Neuronal stem cell (in vitro differentiated cells): ENCODE data around the gene ARHGAP24.

ENCODE experiments used
- DNase-seq: peaks from one replicate; pipeline ENCODE4 v3.0.0-alpha.2; 2013; ENCODE audit warnings: low spot score
- H2AFZ ChIP-seq: one replicate; pipeline ENCODE4 v1.6.1; 2013; ENCODE audit warnings: mild to moderate bottlenecking, low read length, inconsistent platforms
- H2AK5ac ChIP-seq: 2 replicates; pipeline ENCODE4 v1.6.1; 2013; ENCODE audit warnings: low read depth, mild to moderate bottlenecking, inconsistent platforms, low read length, moderate library complexity, mixed read lengths
- H2BK120ac ChIP-seq: 2 replicates; pipeline ENCODE4 v1.6.1; 2013; ENCODE audit warnings: low read depth, mild to moderate bottlenecking, inconsistent platforms, low read length, moderate library complexity, mixed read lengths
- H2BK12ac ChIP-seq: one replicate; pipeline ENCODE4 v1.6.1; 2013; ENCODE audit warnings: low read length, inconsistent platforms
- H2BK15ac ChIP-seq: 2 replicates; pipeline ENCODE4 v1.6.1; 2013; ENCODE audit warnings: mild to moderate bottlenecking, low read length, inconsistent platforms, mixed read lengths
- H2BK5ac ChIP-seq: one replicate; pipeline ENCODE4 v1.6.1; 2013; ENCODE audit warnings: inconsistent platforms, mild to moderate bottlenecking, low read length, moderate library complexity
- H3K14ac ChIP-seq: one replicate; pipeline ENCODE4 v1.6.1; 2013; ENCODE audit warnings: low read length, inconsistent platforms
- H3K18ac ChIP-seq: 2 replicates; pipeline ENCODE4 v1.6.1; 2013; ENCODE audit warnings: low read length, inconsistent platforms
- H3K23ac ChIP-seq: 2 replicates; pipeline ENCODE4 v1.6.1; 2013; ENCODE audit warnings: low read depth, mild to moderate bottlenecking, mixed read lengths, low read length, inconsistent platforms; ENCODE audit not compliant: poor library complexity
- H3K27ac ChIP-seq: replicated peaks from 3 replicates; pipeline ENCODE4 v1.5.1; 2013; ENCODE audit warnings: low read length, inconsistent platforms
- H3K27me3 ChIP-seq, 3 experiments: 2 replicates each; pipeline ENCODE4 v1.6.1; 2013; ENCODE audit warnings: low read length in 3 of 3, mild to moderate bottlenecking in 2 of 3, inconsistent platforms in 1 of 3, low read depth in 1 of 3, mixed read lengths in 1 of 3, moderate library complexity in 1 of 3; ENCODE audit not compliant: control insufficient read depth in 3 of 3, insufficient read depth in 3 of 3
- H3K36me3 ChIP-seq, 2 donors: replicated peaks in 1 of 2; 2 replicates each; pipeline ENCODE4 v1.6.1; 2013; ENCODE audit warnings: low read length in 2 of 2; ENCODE audit not compliant: control insufficient read depth in 2 of 2, insufficient read depth in 2 of 2
- H3K4ac ChIP-seq: 2 replicates; pipeline ENCODE4 v1.6.1; 2013; ENCODE audit warnings: inconsistent platforms, mild to moderate bottlenecking, low read length, moderate library complexity
- H3K4me1 ChIP-seq, 2 donors: 1 replicate in 1 of 2; 2 replicates in 1 of 2; pipeline ENCODE4 v1.6.1; 2013; ENCODE audit warnings: low read length in 2 of 2, low read depth in 1 of 2; ENCODE audit not compliant: control insufficient read depth in 2 of 2, insufficient read depth in 1 of 2
- H3K4me2 ChIP-seq: one replicate; pipeline ENCODE4 v1.6.1; 2013; ENCODE audit warnings: mild to moderate bottlenecking, low read length, inconsistent platforms; ENCODE audit not compliant: insufficient read depth, poor library complexity, severe bottlenecking
- H3K4me3 ChIP-seq, 2 donors: 2 replicates each; pipeline ENCODE4 v1.5.1; 2013; ENCODE audit warnings: low read length in 2 of 2, mild to moderate bottlenecking in 2 of 2, inconsistent platforms in 1 of 2, moderate library complexity in 1 of 2
- H3K79me1 ChIP-seq: one replicate; pipeline ENCODE4 v1.6.1; 2013; ENCODE audit warnings: low read depth, mild to moderate bottlenecking, inconsistent platforms, low read length, moderate library complexity
- H3K9ac ChIP-seq: one replicate; pipeline ENCODE4 v1.6.1; 2013; ENCODE audit warnings: mild to moderate bottlenecking, low read depth, low read length, inconsistent platforms; ENCODE audit not compliant: poor library complexity
- H3K9me3 ChIP-seq, 2 donors: replicated peaks in 1 of 2; 2 replicates each; pipeline versions ENCODE3 to v1.6.1; 2013; ENCODE audit warnings: low read length in 2 of 2, mild to moderate bottlenecking in 2 of 2, inconsistent platforms in 1 of 2, low read depth in 1 of 2, mixed read lengths in 1 of 2, moderate library complexity in 1 of 2; ENCODE audit not compliant: control insufficient read depth in 2 of 2, insufficient read depth in 1 of 2
- H4K8ac ChIP-seq: one replicate; pipeline ENCODE4 v1.6.1; 2013; ENCODE audit warnings: low read depth, mild to moderate bottlenecking, inconsistent platforms, low read length, moderate library complexity
- H4K91ac ChIP-seq: one replicate; pipeline ENCODE4 v1.6.1; 2013; ENCODE audit warnings: low read length, low read depth, mild to moderate bottlenecking, inconsistent platforms; ENCODE audit not compliant: poor library complexity
- WGBS, 2 donors: extraction: QIAGEN DNeasy Blood & Tissue Kit; methylation state at CpG; one replicate each; pipeline ENCODE4 v1.1.7; 2013; ENCODE audit warnings: missing lambda C conversion rate in 2 of 2, mixed read lengths in 1 of 2; ENCODE audit not compliant: insufficient read length in 2 of 2, insufficient replicate concordance in 1 of 2; ENCODE audit errors: extremely low coverage in 2 of 2; 5-methylcytosine and 5-hydroxymethylcytosine counted together

ARHGAP24 gene

DNA sequence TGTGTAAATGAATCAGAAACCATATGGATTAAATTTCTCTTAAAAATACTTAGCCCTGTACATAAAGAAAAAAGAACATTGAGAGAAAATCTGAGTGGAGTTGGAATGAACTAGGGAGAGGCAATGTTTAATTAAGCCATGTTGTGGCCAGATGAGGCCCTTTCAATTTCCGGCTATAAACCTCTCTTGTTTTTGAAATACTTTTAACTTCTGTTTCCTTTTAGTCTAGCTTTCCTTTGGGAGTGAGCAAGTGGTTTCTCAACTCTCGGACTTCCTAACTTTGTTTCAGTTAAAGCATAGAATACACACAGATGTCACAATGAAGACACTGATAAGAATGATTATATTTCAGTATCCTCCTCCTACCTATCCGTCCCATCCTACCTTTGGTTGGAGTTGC is 197.2 kb downstream of the ARHGAP24 start:
- Histone ChIP-seq H2BK5ac (no peak overlapping the region), H3K27me3 (no peaks in the 10 kb centered on the region), H3K4me1 (peaks cover 2 to 5% of the 10 kb centered on the region in 2 donors), H4K91ac (no peak overlapping the region), H3K27ac (no peak overlapping the region), H3K4me3 (no peak overlapping the region), H3K9ac (no peak overlapping the region), H2BK12ac (no peak overlapping the region), H3K14ac (no peak overlapping the region), H3K23ac (no peak overlapping the region), H3K18ac (no peak overlapping the region), H2AFZ (no peak overlapping the region), H3K4ac (no peak overlapping the region), H3K79me1 (no peaks in the 10 kb centered on the region), H2AK5ac (no peak overlapping the region), H2BK15ac (no peak overlapping the region), H4K8ac (no peak overlapping the region), H3K9me3 (peaks cover 2 to 5% of the 10 kb centered on the region in 2 donors), H3K36me3 (no peaks in the 10 kb centered on the region), H3K4me2 (no peak overlapping the region), H2BK120ac (no peak overlapping the region)
- no peak for DNase-seq
- no CpG with 5 or more reads among the region's 3 CpGs for WGBS, 2 donors

DNA sequence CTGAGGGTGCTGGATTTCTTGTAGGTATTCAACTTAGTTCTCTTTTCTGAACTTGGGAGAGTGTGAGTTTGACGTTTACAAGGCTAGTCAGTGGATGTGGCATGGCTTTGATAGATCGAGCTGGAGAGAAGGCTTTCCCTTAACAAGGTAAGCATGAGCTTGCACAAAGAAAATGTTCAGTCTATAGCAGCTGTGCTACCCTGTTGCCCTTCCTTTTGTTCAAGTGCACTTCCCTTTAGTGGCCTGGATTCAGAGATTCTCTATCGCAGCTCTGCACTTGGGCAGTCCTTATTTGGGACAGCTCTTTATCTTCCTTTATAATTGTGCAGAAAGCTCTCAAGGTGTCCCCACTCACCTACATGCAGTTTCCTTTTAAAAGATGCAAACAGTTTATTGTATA is 198.0 kb downstream of the ARHGAP24 start:
- H3K36me3 ChIP-seq = no peaks in the 10 kb centered on the region
- H3K23ac ChIP-seq = no peak overlapping the region
- no peak overlapping the region for H3K14ac ChIP-seq
- no peak overlapping the region for H3K4ac ChIP-seq
- H3K9me3 ChIP-seq = peaks cover 0 to 3% of the 10 kb centered on the region in 2 donors
- no peak overlapping the region for H2BK12ac ChIP-seq
- WGBS, 2 donors = no CpG with 5 or more reads among the region's 3 CpGs
- DNase-seq = no peak
- no peak overlapping the region for H3K4me3 ChIP-seq
- no peak overlapping the region for H4K91ac ChIP-seq
- no peaks in the 10 kb centered on the region for H3K79me1 ChIP-seq
- no peak overlapping the region for H2BK120ac ChIP-seq
- H2AFZ ChIP-seq = no peak overlapping the region
- peaks cover 2 to 5% of the 10 kb centered on the region in 2 donors for H3K4me1 ChIP-seq
- no peak overlapping the region for H3K4me2 ChIP-seq
- no peak overlapping the region for H2BK15ac ChIP-seq
- no peak overlapping the region for H3K18ac ChIP-seq
- no peak overlapping the region for H2AK5ac ChIP-seq
- no peak overlapping the region for H4K8ac ChIP-seq
- no peaks in the 10 kb centered on the region for H3K27me3 ChIP-seq
- no peak overlapping the region for H2BK5ac ChIP-seq
- no peak overlapping the region for H3K9ac ChIP-seq
- H3K27ac ChIP-seq = no peak overlapping the region

DNA sequence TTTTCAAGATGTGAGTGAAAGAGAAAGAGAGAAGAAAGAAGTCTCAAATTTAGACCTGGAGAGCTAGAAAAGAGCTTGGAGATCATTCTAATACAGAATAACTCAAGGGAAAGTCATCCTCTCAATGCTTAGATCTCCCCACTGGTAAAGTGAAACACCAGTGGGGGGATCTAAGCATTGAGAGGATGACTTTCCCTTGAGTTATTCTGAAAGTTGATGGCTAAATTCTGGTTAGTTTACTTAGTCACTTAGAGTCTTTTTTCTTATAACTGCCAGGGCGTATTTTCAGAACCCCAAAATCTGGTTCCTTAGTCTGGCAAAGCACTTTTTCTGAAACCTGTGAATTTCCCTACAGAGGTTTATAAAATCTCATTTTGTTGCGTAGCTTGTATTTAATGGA is 198.6 kb downstream of the ARHGAP24 start:
- no peak overlapping the region for H2AFZ ChIP-seq
- H3K9me3 ChIP-seq = no peaks in the 10 kb centered on the region
- no peak overlapping the region for H2BK120ac ChIP-seq
- no peaks in the 10 kb centered on the region for H3K36me3 ChIP-seq
- H2BK5ac ChIP-seq = no peak overlapping the region
- no peak overlapping the region for H3K4me2 ChIP-seq
- no peak overlapping the region for H2AK5ac ChIP-seq
- WGBS, 2 donors = no CpG with 5 or more reads among the region's 2 CpGs
- H3K27me3 ChIP-seq = no peaks in the 10 kb centered on the region
- no peaks in the 10 kb centered on the region for H3K79me1 ChIP-seq
- H3K4me1 ChIP-seq = peaks cover 2 to 5% of the 10 kb centered on the region in 2 donors
- no peak overlapping the region for H2BK15ac ChIP-seq
- no peak overlapping the region for H3K23ac ChIP-seq
- no peak overlapping the region for H3K14ac ChIP-seq
- no peak overlapping the region for H2BK12ac ChIP-seq
- no peak overlapping the region for H3K9ac ChIP-seq
- no peak overlapping the region for H3K4me3 ChIP-seq
- no peak for DNase-seq
- H3K27ac ChIP-seq = no peak overlapping the region
- no peak overlapping the region for H4K8ac ChIP-seq
- no peak overlapping the region for H3K4ac ChIP-seq
- H3K18ac ChIP-seq = no peak overlapping the region
- no peak overlapping the region for H4K91ac ChIP-seq

DNA sequence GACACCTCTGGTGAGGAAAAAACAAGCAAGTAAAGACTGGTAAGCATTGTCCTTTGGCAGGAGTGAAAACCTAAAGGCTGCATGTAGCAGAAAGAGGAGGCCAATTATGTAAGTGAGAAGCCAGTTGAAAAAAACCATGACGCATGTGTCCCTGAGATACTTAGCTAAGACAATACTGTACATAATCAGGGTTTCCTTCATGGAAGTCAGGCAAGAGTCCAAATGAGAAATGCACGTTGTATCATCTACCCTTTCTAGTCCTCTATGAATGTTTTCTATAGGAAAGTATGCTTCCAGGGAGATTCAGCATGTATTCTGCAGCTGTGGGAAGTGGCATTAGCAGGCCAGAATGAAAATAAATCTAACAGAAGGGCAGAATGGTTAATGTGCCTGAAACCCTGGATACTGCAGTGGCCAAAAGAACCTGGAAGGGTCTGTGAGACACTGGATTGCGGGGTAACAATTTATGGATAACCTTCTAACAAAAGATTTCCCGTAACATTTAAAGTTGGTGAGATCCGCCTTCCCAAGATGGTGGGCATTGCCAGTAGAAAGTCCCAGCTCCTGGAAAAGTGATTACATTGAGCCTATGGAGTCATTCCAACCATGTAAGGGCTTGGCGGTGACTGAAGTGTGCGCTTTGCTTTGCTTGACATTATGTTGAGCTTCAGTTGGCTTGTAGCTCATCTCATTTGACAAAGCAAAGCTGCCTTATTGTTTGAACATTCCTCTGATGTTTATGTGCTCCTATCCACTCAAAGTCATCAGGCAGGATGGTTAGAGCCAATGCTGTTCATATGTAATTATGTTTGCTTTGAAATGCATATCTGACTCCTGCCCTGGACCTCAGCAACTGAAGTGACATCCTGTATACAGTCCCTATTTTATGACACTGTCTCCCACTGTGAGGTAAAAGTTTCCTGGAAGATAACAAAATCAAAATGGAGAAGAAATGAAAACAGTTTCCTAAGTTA is 200.4 kb downstream of the ARHGAP24 start:
- Histone ChIP-seq H3K4ac (no peak overlapping the region), H3K27ac (no peak overlapping the region), H3K9ac (no peak overlapping the region), H4K8ac (no peak overlapping the region), H3K9me3 (no peaks in the 10 kb centered on the region), H3K36me3 (no peaks in the 10 kb centered on the region), H3K14ac (no peak overlapping the region), H2BK5ac (no peak overlapping the region), H2BK15ac (no peak overlapping the region), H3K4me3 (no peak overlapping the region), H2AK5ac (no peak overlapping the region), H3K27me3 (no peaks in the 10 kb centered on the region), H3K18ac (no peak overlapping the region), H3K4me2 (no peak overlapping the region), H2AFZ (no peak overlapping the region), H2BK12ac (no peak overlapping the region), H3K79me1 (no peaks in the 10 kb centered on the region), H3K23ac (no peak overlapping the region), H3K4me1 (peaks cover 2 to 5% of the 10 kb centered on the region in 2 donors), H2BK120ac (no peak overlapping the region), H4K91ac (no peak overlapping the region)
- no peak for DNase-seq
- WGBS, 2 donors = no CpG with 5 or more reads among the region's 7 CpGs
